ENCODE measurements around the gene ATP6V1C2.
"Not testable (repeated sequence)": the region's sequence is repeated elsewhere in the genome, so short reads cannot be mapped to it uniquely, and the experiment has no call there.

The ATP6V1C2 gene

DNA sequence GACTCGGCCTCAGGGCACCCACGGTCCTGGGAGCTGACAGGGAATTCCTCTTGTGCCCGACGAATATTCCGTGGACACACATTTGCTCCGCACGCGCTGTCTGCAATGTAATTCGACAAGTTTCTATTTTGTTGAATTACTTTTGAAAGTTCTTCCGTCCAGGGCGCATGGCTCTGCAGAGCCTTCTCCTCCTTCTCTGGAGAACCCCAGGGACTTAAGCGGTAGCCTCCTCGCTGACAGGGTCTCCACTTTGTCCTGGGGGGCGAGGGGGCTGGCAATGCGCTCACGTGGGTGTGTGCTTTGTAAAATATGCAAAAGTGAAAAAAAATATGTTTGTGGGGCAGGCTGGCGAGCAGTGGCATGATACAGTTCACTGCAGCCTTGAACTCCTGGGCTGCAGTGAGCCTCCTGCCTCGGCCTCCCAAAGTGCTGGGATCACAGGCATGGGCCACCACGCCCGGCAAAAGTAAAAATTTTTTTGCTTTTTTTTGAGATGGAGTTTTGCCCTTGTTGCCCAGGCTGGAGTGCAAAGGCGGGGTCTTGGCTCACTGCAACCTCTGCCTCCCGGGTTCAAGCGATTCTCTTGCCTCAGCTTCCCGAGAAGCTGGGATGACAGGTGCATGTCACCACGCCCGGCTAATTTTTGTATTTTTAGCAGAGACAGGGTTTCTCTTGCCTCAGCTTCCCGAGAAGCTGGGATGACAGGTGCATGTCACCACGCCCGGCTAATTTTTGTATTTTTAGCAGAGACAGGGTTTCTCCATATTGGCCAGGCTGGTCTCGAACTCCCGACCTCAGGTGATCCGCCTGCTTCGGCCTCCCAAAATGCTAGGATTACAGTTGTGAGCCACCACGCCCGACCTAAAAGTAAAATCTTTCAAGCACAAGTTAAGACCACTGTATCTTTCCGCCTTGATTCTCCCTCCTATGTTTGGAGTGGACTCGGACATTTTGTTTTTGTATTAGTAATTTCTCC lies 92.0 kb downstream of the ATP6V1C2 start:
- not testable (repeated sequence) for DNase-seq (ENCODE audit: low read depth, low spot score)

DNA sequence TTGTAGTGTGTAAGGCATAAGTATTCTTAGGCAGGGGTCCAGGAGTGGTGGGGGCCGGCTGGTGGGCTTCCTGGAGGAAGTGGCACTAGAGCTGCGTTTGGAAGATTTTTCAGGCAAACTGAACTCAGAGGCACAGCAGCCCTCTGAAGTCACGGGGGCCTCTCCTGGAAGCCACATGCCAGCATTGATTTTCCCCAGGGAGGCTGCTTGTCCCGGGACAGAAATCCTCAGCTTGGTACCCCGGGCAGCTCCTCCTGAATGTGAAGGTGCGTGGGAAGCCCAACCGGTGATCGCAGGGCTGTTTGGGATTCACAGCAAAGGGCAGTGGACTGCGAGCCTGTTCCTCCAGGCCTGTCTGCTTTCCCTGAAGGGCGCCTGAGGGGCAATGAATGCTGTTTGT lies 92.7 kb downstream of the ATP6V1C2 start:
- no peak for DNase-seq (ENCODE audit: low read depth, low spot score)

DNA sequence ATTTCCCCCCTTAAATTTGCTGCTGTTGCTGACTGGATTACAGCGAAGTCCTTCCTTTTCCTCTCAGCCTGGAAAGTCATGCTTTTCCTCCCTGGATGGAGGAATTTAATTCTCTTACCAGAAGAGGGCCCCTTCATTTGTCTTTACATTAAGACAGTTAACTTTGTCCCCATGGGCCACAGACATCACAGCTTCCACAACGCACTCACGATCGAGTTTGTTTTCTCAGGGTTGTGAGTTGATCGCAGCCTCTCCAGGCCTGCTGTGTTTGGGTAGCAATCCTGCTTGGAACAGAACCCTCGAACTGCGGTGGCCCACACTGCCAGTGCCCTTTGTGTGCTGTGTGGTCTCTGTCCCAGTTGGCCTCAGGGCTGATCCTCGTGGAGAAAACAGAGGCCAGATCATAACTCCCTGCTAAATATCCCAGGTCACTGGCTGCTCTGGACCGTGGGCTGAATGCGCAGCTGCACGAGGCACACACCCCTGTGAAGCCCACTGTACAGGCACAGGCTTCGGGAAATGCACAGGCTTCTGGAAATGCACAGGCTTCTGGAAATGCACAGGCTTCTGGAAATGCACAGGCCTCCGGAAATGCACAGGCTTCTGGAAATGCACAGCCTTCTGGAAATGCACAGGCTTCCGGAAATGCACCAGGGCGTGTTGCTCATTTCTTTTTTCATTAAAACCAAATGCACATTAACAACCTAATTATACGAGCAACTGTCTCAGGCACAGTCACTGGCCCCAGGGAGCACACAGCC lies 93.3 kb downstream of the ATP6V1C2 start:
- no peak for DNase-seq (ENCODE audit: low read depth, low spot score)

GRCh38 chr2:10817413-10817812 lies 96.0 kb downstream of the ATP6V1C2 start:
- no peak for DNase-seq (ENCODE audit: low read depth, low spot score)

GRCh38 chr2:10818305-10818704 lies 96.9 kb downstream of the ATP6V1C2 start:
- DNase-seq (ENCODE audit: low read depth, low spot score), result not testable (repeated sequence)

- no peak for DNase-seq (ENCODE audit: low read depth, low spot score)
Observed at GRCh38 chr2:10818984-10819383, 97.6 kb downstream of the ATP6V1C2 start.

DNA sequence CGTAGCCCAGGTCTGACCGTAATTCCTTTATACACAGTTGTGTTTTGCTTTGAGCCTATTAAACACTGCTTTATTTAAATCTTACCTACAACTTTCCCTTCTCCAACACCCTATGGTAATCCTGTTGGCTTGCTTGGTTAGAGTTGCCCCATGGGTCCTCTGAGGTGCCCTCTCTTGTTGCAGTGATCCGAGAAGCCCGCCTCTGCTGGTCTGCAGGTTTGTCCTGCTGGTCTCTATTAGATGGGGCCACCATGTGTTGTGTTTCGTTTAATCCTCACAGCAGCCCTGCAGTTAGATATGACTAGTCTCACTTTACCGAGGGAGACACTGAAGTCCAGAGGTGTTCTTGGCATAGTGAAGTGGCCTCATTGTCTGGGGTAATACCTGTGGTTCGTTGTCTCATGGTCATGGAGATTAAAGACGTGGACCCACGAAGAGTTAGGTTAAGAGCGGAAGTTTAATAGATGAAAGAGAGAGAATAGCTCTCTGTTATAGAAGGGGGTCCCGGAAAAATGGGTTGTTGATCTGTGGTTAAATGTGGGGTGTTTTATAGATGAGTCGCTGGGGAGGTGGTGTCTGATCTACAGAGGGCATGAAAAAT lies 98.4 kb downstream of the ATP6V1C2 start:
- no peak for DNase-seq (ENCODE audit: low read depth, low spot score)

DNA sequence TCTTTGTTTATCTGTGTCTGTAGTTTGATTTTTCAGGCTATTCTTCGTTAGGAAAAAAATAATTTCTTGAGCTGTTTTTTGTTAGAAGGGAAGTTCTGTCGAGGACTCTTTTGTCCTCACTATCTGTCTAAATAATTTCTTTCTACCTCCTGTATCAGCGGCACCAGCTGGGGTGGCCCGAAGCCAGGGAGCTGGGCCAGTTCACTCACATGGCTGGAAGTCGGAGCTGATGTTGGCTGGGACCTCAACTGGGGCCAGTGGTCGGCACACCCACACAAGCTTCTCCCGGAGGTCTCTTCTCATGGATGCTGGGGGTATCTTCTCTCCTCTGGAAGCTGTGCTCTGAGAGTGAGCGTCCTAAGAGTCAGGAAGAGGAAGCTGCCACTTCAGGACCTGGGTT lies 99.1 kb downstream of the ATP6V1C2 start:
- DNase-seq (ENCODE audit: low read depth, low spot score), result no peak

DNA sequence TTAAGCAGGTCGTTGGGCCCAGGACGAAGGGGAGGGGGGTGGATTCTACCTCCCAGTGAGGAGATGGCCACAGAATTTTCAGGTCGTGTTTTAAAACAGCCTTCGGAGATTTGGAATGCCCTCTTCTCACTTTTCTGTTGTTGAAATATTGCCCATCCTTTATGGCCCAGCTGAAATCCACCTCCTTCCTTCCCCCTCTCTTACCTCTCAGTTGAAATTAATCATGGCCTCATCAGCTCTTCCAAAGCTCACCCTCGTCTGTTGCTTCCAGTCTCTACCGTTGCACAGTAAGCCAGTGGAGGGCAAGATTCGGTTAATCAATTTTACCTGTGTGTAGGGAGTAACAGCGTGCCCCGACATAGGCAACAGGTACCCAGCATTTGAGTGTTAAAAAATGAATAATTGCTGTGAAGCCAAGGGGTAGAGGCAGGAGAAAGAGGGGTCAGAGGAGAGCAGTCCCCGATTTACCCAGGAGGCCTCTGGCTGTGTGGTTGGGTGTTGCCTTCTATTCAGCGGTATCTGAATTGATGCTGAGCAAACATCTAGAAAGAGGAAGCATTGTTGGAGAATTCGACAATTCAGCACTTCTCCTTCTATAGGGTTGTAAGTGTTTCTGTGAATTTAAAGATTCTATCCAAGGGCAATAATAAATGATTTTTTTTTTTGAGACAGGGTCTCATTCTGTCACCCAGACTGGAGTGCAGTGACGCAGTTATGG lies 99.7 kb downstream of the ATP6V1C2 start:
- DNase-seq (ENCODE audit: low read depth, low spot score), result no peak

GRCh38 chr2:10824191-10824590 lies 102.8 kb downstream of the ATP6V1C2 start:
- DNase-seq (ENCODE audit: low read depth, low spot score), result no peak

- no peak for DNase-seq (ENCODE audit: low read depth, low spot score)
Observed at GRCh38 chr2:10826026-10826425, 104.6 kb downstream of the ATP6V1C2 start.

DNA sequence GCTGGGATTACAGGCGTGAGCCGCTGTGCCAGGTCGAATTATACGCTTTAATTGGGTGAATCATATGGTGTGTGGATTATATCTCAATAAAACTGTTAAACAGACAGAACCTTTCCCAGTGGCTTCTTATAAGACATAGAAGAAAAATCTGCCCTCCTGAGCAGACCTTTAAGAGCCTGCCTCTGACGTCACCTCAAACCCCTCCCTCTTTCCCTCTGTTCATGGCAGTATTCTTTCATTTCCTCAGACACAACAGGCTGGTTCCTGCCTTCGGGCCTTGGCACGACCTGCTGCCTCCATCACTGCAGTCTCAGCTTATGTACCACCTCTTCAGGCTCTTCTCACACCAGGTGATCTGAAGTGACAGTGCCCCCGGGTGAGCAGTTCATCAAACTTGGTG lies 105.2 kb downstream of the ATP6V1C2 start:
- DNase-seq (ENCODE audit: low read depth, low spot score), result no peak

GRCh38 chr2:10828346-10828745 lies 106.9 kb downstream of the ATP6V1C2 start:
- no peak for DNase-seq (ENCODE audit: low read depth, low spot score)

DNA sequence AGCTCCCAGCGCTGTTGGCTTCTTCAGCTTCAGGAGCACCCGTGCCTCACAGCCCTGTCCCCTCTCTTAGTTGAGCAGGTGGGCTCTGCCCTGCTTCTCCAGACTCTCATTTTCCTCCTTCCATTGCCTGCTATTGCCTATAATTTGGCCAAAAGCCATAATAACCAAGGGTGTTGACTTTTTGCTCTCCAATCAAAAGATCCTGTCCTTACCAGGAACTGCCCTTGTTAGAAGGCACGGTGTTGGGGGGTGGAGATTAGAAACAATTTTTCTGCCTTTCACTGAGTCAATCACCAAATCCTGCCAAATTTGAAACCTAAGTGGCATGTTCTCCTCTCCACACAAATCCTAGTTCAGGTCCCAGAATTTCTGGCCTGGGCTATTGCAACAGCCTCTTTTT lies 107.9 kb downstream of the ATP6V1C2 start:
- no peak for DNase-seq (ENCODE audit: low read depth, low spot score)

DNA sequence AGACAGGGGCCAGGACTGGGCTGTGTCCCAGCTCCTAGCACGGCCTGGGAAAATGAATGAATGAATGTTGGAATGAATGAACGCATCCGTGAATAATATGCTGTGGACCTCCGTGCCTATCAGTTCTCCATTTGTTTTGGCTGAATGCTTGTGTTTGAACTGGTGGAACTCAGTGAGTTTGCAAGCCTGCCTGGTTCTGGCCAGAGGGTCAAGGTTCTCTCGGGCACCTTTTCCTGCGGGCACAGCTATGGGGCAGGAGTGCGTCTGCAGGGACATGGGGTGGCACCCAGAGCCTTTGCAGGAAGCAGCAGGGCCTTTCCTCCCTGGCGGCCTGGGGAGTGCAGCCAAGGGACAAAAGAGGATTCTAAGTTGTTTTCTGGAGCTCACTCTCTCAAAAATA lies 108.8 kb downstream of the ATP6V1C2 start:
- DNase-seq (ENCODE audit: low read depth, low spot score), result no peak

DNA sequence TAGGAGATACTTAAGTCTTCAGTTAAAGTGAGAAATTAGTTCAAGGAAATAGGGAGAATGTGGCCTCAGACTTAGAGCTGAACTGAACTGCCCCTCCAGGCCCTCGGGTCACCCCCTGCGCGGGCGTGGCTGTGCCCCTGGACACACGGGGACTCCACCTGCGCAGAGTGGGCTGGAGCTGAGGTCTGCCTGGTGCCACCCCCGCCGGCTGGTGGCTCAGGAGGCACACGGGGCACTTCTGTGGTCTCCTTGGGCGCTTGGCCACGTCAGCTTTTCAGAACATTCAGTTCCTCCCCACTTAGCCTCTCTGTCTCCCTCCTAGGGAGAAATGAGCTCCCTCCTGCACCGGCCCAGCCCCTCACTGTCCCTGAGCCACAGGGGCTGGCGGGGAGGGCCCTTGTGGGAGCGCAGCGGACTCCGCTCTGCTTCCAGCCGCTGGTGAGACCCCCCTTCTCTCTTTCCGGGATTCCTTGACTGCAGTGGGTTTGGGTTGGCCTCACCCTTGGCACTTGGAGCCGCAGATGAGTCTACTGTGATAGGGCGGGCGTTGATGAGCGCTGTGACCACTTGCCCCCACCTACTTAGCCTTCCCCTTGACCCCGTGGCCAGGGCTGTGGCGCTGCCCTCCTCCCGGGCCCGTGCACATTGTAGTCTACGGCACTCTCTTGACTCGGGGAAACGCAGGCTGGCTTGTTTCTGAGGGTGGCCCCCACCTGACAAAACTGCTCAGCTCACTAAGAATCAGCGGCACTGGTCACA lies 109.4 kb downstream of the ATP6V1C2 start:
- no peak for DNase-seq (ENCODE audit: low read depth, low spot score)

DNA sequence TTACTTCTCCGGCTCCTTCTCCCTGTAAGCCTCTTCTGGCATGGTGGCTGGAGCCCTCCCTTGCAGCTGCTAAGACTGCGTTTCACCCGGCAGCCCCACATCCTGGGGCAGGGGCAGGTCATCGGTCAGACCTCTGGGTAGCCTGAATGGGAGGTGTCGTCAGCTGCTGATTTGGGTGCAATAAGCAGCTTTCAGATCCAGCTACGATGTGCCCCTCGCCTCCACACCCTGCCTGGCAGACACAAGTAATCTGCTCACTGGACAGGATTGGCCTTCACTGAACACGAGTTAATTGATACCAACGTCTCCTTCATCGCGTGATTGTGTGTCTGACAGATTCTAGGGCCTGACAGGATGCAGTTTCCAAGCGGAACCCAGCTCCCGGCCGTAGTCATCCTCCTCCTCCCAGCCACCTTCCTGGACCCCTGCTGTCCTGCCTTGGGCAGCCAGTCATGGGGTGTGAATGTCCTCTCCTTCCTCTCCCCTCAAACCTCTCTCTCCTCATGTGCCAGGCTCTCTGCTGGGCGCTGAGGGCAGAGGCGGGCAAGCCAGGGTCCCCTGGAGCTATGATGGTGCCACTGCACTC lies 110.1 kb downstream of the ATP6V1C2 start:
- no peak for DNase-seq (ENCODE audit: low read depth, low spot score)

DNA sequence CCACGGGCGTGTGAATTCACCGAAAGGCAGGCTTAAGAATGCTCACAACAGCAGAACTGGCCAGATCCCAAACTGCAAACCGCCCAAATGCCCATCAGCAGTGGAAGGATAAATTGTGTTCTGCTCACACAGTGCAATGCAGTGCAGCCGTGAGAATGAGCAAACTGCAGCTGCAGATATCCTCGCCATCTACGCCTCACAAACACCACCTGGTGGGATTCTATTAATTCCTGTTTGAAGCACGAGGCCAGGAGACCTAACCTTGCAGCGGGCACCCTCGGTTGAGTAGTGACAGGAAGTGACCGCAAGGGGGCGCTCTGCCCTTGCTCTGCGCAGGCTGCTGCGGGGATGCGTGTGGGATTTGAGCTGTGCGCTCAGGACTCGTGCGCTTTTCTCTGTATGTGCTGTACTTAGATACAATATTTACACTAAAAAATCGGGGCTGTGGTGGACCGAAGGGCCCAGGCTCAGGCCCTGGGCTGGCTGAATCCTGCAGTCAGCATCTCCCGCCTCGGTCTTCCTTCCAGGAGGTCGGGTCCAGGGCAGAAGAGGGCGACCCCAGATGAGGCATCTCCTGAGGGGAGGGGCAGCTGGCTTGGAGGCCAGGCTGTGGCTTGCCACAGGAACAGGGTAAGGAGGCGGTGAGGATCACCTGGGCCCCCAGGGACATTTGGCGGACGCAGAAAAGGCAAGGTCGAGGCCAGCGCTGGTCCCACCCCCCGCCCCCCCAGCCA lies 110.9 kb downstream of the ATP6V1C2 start:
- peak; percentile 48 for DNase-seq (ENCODE audit: low read depth, low spot score)

- no peak for DNase-seq (ENCODE audit: low read depth, low spot score)
Observed at GRCh38 chr2:10833021-10833420, 111.6 kb downstream of the ATP6V1C2 start.
